ENCODE results near the gene LRRC63.
"Not testable (repeated sequence)": the region's sequence is repeated elsewhere in the genome, so short reads cannot be mapped to it uniquely, and the experiment has no call there.

Gene LRRC63

GRCh38 chr13:46211483-46212351 is at the start of gene LRRC63:
LRRC63 (plus strand) TSS chr13:46211928; CDS start chr13:46213035, 1,107 bp downstream.
- peak; percentile 95 for DNase-seq

GRCh38 chr13:46162741-46163140 is 49.0 kb upstream of the LRRC63 start:
- DNase-seq = not testable (repeated sequence)

- DNase-seq = no peak
Measured at GRCh38 chr13:46164661-46165060, 47.1 kb upstream of the LRRC63 start.

GRCh38 chr13:46165485-46166223 is 46.1 kb upstream of the LRRC63 start:
- no peak for DNase-seq

DNA sequence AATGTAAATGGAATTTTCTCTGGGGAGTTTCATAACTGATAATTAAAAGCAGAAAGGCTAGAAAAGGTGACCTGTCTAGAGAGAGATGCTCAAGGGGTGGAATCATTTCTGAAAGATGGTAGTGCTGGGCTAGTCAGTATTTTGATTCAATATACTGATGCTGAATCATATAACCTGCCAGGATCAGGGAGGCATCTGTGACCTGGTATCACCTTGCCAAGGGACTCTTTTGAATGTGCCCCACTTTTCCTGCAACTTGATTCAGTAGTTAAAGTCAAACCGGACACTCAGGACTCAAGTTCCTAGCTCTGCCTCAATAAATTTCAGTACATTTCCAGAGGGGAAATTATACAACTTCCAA is 45.5 kb upstream of the LRRC63 start:
- no peak for DNase-seq

- DNase-seq = no peak
Measured at GRCh38 chr13:46166947-46167610, 44.6 kb upstream of the LRRC63 start.

GRCh38 chr13:46168341-46168740 is 43.4 kb upstream of the LRRC63 start:
- DNase-seq = no peak

- DNase-seq = no peak
Measured at GRCh38 chr13:46168783-46169182, 42.9 kb upstream of the LRRC63 start.

DNA sequence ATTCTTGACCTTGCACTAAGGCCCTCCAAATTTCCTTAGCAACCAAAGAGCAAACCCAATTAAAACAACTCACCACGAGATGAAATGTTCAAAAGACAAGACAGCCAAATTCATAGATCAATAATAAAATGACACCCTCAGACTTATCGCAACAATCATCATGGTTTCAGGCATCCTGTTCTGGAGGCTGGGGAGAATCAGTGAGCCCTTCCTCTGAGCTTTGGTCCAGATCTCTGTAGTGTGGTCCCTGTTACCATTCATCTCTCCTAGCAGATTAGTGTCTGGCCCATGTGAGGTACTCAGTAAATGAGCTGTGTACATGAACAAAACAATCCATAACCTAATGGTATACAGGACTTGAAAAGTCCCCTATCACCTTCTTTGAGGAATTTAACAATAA is 42.0 kb upstream of the LRRC63 start:
- DNase-seq = no peak

GRCh38 chr13:46170268-46170667 is 41.5 kb upstream of the LRRC63 start:
- DNase-seq = no peak

- no peak for DNase-seq
Measured at GRCh38 chr13:46170687-46171086, 41.0 kb upstream of the LRRC63 start.

GRCh38 chr13:46171217-46171616 is 40.5 kb upstream of the LRRC63 start:
- no peak for DNase-seq

DNA sequence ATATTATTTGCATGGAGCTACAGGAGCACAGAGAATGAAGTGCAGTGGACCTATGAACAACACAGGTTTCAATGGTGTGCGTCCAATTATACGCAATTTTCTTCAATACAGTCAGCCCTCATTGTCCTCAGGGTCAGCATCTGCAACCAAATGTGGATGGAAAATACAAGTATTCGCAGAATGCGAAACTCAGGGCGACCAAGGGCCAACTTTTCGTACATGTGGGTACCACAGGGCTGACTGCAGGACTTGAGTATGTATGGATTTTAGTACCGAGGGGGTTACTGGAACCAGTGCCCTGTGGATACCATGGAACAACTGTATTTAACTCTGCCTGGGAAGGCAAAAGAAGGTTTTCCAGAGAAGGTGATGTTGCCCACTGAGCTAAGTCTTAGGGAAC is 40.0 kb upstream of the LRRC63 start:
- DNase-seq = no peak

- peak; percentile 51 for DNase-seq
Measured at GRCh38 chr13:46172531-46172991, 39.2 kb upstream of the LRRC63 start.

DNA sequence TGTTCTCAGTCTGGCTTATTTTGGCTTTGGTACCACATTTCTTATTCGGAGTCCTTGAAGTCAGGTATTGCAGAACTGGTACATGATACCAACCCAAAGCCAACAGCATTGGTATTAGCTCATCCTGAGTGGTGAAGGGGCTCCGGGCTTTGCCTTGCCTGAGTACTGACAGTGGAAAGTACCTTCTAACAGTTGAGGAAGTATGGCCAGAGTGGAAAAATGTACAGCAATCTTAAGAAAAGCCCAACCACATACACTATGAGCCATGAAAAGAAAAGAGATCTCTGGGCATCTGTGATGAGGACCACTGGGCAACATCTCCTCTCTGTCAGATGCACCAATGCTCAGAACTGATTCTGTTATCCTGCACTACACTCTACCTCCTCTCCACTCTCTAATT is 38.1 kb upstream of the LRRC63 start:
- DNase-seq = no peak

DNA sequence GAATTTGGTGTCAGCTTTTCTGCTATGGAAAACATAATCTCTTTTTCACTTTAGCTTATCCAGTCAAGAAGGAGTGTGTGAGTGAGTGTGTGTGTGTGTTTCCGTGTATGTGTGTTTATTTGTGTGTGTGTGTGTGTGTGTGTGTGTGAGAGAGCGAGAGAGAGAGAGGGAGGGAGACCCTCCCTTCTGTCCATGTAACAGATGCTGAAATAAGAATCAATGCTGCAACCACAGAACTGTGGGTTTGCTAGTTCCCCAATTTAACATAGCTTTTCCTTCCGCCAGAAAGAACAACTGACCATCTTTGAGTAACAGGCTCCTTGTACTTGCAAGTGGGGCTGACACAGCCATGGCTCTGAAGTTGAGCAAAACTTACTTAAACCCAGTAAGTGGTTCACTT is 35.0 kb upstream of the LRRC63 start:
- peak; percentile 92 for DNase-seq

- DNase-seq = no peak
Measured at GRCh38 chr13:46178143-46178542, 33.6 kb upstream of the LRRC63 start.

DNA sequence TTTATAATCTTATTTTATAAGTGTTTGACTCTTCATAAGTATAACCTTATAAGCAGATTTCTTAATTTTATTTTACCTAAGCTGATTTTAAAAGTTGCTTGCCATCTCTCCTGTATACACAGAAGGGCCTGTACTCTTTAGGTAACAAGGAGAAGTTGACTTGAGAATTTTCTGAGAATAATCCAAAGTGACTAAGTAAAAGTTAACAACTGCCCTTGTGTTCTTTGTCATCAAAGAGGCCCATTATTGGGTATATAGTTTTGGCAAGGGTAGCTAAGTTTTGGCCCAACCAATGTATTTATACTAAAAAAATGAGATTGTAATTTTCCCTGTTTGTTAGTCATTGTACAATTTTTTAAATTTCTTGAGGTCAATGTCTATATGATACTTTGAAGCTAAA is 32.9 kb upstream of the LRRC63 start:
- no peak for DNase-seq

DNA sequence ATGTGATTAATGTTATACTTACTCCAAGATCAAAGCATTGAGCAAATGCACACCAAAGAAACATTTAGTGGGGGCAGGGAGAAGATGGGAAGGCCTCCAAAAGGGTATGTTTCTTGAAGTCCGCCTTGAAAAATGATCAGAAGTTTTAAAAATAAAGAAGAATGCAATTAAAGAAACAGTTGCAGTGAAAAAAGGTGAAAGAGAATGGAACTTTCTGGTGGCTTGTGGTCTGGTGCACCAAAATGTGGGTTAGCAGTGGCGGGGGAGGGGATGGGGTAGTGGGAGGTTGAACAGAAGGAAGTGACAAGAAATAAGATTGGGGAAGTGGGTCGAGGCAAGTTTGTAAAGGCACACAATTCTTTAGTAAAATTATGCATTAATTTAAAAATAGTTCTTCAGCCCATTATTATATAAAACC is 32.2 kb upstream of the LRRC63 start:
- peak; percentile 88 for DNase-seq

DNA sequence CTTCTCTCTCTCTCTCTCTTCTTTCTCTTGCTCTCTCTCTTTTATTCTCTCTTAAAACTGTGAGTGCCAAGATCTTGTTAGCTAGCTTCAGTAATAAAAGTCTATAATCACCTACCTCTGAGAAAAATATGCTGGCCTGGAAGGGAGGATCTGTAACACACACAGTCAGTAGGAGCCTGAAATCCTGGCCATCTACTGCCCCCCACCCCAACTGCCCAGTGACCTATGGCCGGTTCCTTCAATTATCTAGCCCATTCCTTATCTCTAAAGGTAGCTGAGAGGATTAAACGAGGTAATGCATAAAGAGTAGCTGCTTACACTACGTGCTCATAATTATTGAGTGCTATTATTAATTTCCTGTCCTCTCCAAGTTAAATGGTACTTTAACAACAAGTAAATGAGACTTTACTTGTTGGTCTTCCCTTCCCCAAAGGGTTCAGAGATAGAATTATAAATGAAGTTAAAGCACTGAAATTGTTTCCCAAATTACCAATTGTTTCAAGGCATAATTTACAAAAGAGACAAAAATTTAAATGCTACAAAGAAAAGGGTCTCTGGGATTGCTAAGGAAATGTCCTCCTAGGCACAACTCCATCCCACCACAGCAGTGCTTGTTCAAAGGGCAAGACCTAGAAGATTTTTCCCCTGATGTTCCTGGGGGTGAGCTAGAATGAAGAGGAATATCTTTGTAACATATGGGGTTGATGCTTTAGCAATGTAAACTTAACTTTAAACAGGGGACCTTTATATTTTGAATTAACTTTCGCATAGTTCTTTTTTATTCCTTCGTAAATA is 31.6 kb upstream of the LRRC63 start:
- DNase-seq = no peak

DNA sequence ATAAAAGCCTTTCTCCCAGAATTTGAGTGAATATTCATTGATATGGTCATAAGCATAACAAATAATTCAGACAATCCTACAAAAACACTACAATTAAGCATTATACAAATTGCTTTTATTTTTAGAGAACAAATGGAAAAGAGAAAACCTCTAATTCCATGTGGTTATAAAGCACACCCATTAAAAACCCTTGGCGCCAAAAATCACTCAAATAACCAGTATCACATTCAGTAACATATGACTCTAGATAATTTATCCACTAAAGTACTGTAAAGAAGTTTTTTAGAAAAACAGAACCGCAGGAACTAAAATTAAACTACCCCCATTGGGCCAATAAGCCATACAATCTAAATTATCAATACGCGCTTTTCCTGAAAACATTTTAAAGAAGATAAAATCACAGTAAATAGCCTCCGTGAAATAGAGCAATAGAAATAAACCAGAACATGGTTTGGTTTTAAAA is 30.3 kb upstream of the LRRC63 start:
- DNase-seq = no peak

DNA sequence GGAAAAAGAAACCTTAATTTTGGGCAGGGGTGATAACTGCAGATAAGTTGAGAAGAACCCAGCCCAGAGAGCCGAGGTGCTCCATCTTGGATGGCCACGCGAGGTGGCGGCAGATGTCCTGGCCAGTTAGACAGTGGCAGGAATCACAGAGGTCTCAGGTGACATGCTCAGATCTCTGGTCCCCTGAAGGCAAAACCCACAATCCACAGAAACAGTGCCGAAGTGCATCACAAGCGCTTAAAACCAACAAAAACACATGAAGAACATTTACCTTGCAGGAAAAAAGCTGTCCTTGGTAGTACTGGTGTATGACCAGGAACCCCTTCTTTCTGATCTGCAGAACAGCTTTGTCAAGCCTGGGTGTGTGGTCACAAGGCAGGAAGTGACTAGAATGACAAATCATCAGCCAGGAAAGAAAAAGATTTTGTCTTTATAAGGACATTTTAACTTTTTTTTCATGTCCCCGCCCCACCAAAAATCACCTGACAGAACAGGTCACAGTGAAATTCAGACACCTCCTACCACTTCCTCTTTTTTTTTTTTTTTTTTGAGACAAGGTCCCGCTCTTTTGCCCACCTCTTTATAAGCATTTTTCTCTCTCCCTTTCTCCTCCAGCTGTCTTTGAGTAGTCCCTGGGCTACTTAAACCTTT is 29.8 kb upstream of the LRRC63 start, which contains the start of gene LCP1:
LCP1 (minus strand) TSS at position 338 of the 651 bp plus-strand sequence. CDS start 22,515 bp downstream, outside the sequence.
- peak; percentile 88 for DNase-seq
